A549 treated with Mapracorat at 1 μM for 4 hours (cell line): ENCODE measurements around the gene CNTD1. TPM values are rescaled to one million over a fixed set of nuclear protein-coding genes. Genes with fewer than 3 reads are reported as not detected.

Experiments
- total RNA-seq: library from RNA; stranded (reverse); fragments of 200-300 nt; extraction: Qiagen RNA extraction; gene quantifications from 5 replicates; pipeline ENCODE4 v1.2.3, GENCODE V29; 2022

The CNTD1 gene, protein sequence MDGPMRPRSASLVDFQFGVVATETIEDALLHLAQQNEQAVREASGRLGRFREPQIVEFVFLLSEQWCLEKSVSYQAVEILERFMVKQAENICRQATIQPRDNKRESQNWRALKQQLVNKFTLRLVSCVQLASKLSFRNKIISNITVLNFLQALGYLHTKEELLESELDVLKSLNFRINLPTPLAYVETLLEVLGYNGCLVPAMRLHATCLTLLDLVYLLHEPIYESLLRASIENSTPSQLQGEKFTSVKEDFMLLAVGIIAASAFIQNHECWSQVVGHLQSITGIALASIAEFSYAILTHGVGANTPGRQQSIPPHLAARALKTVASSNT
- 0.10 TPM in 1 of 5 replicates, not detected in the others for total RNA-seq

DNA sequence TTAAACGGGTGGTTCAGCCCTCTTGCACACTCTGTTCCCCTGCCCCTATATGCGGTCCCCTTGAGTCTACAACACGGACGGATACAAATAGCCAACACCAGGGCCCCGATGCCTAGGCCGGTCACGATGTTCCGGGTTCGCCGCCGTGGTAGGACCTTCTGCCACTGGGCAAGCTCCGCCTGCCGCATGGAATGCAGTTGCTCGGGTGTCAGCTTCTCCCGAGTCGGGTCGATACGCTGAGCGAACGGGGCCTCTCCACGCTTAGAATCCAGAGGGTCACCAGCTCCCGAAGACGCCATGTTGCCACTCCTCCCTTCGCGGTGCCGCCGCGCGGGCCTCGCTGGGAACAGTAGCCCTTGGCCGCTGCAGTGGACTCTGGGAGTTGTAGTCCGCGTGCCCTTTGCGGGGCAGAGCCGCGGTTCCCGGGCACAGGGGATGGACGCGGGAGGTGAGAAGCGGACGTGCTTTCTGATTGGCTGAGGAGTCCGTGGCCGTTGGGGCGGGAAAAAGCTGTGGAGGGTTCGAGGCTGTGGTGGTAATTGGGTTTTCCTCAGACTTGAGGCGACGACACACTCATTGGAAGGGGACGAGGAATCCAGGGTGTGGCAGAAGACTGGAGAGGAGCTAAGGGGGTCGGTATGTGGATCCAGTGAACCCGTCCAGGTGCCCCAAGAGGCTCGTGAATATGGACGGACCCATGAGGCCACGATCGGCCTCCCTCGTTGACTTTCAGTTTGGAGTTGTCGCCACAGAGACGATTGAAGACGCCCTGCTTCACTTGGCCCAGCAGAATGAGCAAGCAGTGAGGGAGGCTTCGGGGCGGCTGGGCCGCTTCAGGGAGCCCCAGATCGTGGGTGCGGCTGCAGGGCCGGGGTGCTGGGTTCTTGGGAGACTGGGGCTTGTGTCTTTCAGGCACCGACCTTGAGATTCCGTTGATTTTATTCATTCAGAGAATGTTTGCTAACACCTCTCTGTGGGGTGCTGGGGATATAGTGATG, at the start of gene CNTD1, which contains the start of gene COA3:
Gene CNTD1, plus strand, starts transcription at position 479 of the 998 bp plus-strand sequence. Its CDS starts 207 bp downstream, at position 686.
Gene COA3, minus strand, starts transcription at position 322 of the 998 bp plus-strand sequence. Its CDS starts 23 bp downstream, at position 299.

DNA sequence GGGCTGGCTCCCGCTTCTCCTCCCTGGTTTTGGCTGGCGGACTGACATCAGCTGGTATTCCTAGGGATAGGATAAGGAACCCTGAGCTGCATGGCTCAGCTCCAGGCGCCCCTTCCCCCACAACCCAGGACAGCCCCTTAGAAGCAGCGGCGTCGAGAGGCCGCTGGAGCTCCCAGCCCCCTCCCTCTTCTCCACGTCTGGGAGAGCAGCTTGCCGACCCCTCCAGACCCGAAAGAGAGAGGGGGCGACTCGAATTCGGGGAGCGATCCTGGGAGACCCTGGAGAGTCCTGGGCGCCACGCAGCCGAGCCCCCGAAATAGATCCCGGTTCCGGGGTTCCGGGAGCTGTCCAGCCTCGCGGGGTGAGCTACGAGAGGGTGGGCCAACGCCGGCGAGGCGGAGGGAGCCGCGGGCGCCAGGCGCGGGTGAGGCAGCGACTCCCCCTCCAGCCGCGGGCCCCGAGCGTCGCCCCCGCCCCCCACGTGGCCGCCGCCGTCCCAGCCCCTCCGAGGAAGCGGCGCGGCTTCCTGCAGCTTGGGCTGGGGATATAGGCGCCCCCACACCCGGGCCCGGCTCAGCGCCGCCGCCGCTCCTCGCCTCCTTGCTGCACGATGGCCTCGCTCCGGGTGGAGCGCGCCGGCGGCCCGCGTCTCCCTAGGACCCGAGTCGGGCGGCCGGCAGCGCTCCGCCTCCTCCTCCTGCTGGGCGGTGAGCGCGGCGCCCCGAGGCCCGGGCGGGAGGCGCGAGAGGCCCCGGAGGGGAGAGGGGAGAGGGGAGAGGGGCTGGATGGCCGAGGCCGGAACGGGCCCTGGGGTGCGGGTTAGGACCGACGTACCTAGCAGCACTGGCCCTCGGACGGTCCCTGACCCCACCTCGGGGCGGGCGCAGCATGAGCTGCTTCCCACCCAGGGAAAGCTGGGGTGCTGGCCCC, 37.7 kb upstream of the CNTD1 start, which contains the start of gene RAMP2:
Gene RAMP2, plus strand, starts transcription at position 576 of the 930 bp plus-strand sequence. Its CDS starts 35 bp downstream, at position 611.

DNA sequence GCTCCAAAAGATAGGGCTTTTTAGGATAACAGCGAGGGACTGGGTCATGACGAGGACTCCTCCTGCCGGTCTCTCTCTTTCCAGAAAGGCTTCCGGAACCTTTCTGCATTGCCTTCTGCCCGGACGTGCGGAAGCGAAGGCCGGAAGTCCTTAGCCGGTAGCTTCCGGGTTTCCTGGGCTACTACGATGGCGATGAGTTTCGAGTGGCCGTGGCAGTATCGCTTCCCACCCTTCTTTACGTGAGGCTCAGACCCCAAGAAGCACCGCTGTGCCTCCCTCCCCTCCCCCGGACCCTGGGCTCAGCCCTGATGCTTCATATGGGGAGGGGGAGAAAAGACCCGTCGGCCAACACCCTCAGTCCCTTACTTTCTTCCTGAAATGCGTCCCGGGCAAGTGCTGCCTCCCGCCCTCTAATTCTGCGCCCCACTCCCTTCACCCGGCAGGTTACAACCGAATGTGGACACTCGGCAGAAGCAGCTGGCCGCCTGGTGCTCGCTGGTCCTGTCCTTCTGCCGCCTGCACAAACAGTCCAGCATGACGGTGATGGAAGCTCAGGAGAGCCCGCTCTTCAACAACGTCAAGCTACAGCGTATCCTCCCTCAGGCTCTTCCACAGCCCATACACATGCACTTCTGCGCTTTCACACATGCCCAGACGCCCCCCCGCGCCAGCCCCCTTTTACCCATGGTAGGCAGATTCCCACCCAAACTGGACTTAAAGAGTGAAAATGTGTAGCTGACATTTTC, 25.2 kb upstream of the CNTD1 start, which contains the start of gene VPS25:
Gene VPS25, plus strand, starts transcription at position 160 of the 746 bp plus-strand sequence. Its CDS starts 27 bp downstream, at position 187.

DNA sequence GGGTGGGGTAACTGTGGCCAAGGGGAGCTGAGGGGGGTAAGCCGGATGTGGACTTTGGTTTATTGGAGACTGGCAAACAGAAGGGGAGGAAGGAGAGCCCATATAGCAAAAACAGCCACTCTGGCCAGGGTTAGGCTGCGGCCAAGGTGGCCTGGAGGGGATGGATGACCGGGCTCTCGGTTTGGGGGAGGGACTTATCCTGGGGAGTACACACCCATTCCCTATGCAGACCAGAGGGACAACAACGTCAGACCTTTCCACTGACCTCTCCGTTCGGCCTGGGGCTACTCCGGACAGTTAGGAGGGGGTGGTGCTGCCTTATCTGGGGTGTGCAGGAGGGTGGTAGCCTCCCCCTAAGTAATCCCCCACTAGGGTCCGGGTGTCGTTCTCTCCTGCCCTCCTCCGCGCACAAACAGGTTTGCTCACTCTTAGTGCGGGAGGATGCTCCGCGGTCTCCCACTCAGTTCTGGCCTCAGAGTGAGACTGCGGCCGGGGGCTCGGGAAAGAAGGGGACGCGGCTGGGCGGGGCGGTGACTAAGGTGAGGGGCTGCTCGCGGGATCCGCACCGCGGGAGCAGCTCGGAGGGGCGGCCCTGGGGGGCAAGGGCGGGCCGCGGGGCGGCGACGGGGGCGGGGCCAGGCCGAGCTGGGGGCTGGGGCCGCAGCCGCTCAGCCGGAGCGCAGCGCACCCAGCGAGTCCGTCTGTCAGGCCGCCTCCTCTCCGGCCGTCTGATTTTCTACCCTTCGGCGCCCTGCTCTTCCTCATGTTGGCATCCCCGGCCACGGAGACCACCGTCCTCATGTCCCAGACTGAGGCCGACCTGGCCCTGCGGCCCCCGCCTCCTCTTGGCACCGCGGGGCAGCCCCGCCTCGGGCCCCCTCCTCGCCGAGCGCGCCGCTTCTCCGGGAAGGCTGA, 18.5 kb upstream of the CNTD1 start, which contains the start of gene WNK4:
Gene WNK4, plus strand, starts transcription at position 675 of the 915 bp plus-strand sequence. Its CDS starts 89 bp downstream, at position 764.

DNA sequence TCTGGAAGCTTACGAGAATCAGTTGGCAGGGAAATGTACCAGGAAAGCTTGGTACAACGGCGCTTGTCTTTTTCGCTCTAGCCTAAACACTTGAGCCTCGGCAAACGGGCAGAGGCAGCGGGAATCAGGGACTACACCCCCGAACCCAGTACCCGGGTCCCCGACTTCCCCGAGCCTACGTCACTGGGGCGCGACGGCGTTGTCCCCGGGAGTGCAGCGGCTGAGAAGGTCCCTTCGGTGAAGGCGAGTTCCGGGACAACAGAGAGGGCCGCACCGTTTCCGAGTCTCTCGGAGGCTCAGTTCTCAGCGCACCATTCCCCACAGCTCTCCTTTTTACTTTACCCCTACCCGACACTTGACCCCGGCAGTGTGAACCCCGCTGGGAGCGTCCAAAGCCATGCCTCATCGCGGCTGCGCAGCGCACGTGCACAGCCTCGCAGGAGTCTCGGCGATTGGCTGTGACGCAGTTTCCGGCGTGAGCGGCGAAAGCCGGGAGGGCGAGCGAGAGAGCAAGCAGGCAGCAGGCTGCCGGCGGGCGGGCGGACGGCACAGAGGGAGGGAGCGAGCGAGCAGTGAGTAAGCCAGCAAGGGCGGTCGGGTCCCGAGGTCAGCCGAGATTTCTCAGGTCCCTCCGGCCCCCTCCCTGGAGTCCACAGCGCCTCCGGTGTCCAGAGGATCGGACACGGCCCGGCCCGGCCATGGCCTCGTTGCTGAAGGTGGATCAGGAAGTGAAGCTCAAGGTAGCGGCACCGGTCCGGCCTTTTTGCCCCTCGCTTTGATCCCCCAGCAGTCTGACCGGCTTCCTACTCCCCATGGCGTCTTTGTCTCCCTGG, 34.5 kb downstream of the CNTD1 start, which contains the start of gene PSME3:
Gene PSME3, plus strand, starts transcription at position 464 of the 833 bp plus-strand sequence. Its CDS starts 235 bp downstream, at position 699.

DNA sequence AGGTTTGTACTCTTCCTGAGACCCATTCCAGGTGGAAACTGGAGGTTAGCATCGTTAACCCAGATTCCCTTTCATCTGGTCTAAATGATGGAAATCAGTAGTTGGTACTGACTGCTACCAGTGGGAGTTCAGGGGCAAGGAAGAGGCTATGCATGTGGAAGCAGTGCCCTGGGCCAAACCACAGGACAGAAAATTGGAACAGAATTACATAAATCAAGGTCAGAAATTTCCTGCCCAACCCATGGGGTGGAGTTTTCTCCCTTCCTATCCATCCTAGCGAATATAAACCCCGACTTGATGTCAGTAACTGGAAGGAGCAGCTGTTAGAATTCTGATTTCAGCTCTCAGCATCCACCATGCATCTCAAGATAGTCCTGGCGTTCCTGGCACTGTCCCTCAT, 45.6 kb downstream of the CNTD1 start, which contains the start of gene AOC2:
Gene AOC2, plus strand, starts transcription at position 310 of the 400 bp plus-strand sequence. Its CDS starts 47 bp downstream, at position 357.

DNA sequence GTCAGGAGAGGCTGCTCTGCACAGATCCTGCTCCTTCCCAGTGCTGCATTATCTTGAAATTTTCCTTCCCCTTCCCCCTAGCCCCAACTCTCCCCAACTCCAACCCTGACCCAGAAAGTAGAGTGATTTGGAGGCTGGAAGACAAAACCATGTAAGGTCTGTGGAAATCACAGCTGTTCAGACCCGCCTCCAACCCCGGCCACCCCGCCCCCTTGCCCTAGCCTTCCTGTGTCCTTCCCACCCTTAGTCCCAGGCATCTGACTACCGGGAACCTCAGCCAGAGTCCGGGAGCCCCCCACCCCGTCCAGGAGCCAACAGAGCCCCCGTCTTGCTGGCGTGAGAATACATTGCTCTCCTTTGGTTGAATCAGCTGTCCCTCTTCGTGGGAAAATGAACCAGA, 52.3 kb downstream of the CNTD1 start, which contains the start of gene AOC3:
Gene AOC3, plus strand, starts transcription at position 246 of the 400 bp plus-strand sequence. Its CDS starts 145 bp downstream, at position 391.

Other genes starting within 250 kb of the CNTD1 start
- gene HSD17B1, start 245.9 kb upstream of the CNTD1 start, total RNA-seq: 0.89 to 1.8 TPM (median 1.5 TPM) in 5 replicates
- gene COASY, start 236.7 kb upstream of the CNTD1 start, total RNA-seq: 103 to 126 TPM (median 119 TPM) in 5 replicates
- gene MLX, start 231.8 kb upstream of the CNTD1 start, total RNA-seq: 56.9 to 68.0 TPM (median 64.9 TPM) in 5 replicates
- 35.1 to 37.6 TPM (median 36.0 TPM) in 5 replicates for gene PSMC3IP, start 221.1 kb upstream of the CNTD1 start, total RNA-seq
- 25.8 to 27.9 TPM (median 26.7 TPM) in 5 replicates for gene RETREG3, start 189.5 kb upstream of the CNTD1 start, total RNA-seq
- gene TUBG1, start 189.2 kb upstream of the CNTD1 start, total RNA-seq: 132 to 150 TPM (median 141 TPM) in 5 replicates
- 19.0 to 28.2 TPM (median 23.2 TPM) in 5 replicates for gene TUBG2, start 139.6 kb upstream of the CNTD1 start, total RNA-seq
- 14.3 to 19.9 TPM (median 17.6 TPM) in 5 replicates for gene PLEKHH3, start 121.9 kb upstream of the CNTD1 start, total RNA-seq
- 0.29 to 0.53 TPM (median 0.33 TPM) in 5 replicates for gene CCR10, start 117.0 kb upstream of the CNTD1 start, total RNA-seq
- gene CNTNAP1, start 116.3 kb upstream of the CNTD1 start, total RNA-seq: 3.8 to 6.4 TPM (median 5.9 TPM) in 5 replicates
- gene EZH1, start 53.8 kb upstream of the CNTD1 start, total RNA-seq: 9.6 to 11.7 TPM (median 10.4 TPM) in 5 replicates
- 0.63 to 1.7 TPM (median 0.90 TPM) in 5 replicates for gene RAMP2, start 37.6 kb upstream of the CNTD1 start, total RNA-seq
- 119 to 142 TPM (median 124 TPM) in 5 replicates for gene VPS25, start 25.4 kb upstream of the CNTD1 start, total RNA-seq
- 1.1 to 1.8 TPM (median 1.3 TPM) in 5 replicates for gene WNK4, start 18.3 kb upstream of the CNTD1 start, total RNA-seq
- 120 to 140 TPM (median 127 TPM) in 5 replicates for gene COA3, start 157 bp upstream of the CNTD1 start, total RNA-seq
- gene BECN1, start 25.4 kb downstream of the CNTD1 start, total RNA-seq: 76.5 to 95.0 TPM (median 81.2 TPM) in 5 replicates
- 226 to 265 TPM (median 232 TPM) in 5 replicates for gene PSME3, start 34.5 kb downstream of the CNTD1 start, total RNA-seq
- gene AOC2, start 45.7 kb downstream of the CNTD1 start, total RNA-seq: 1.7 to 2.7 TPM (median 1.8 TPM) in 5 replicates
- gene AOC3, start 52.3 kb downstream of the CNTD1 start, total RNA-seq: 1.1 to 2.0 TPM (median 1.4 TPM) in 5 replicates
- gene G6PC1, start 101.9 kb downstream of the CNTD1 start, total RNA-seq: not detected in 5 replicates
- 54.2 to 63.4 TPM (median 55.0 TPM) in 5 replicates for gene AARSD1, start 165.6 kb downstream of the CNTD1 start, total RNA-seq
- gene PTGES3L, start 181.2 kb downstream of the CNTD1 start, total RNA-seq: 0.45 to 1.3 TPM (median 1.1 TPM) in 5 replicates
- gene RUNDC1, start 181.7 kb downstream of the CNTD1 start, total RNA-seq: 18.3 to 23.4 TPM (median 21.1 TPM) in 5 replicates
- 2,842 to 4,004 TPM (median 3,048 TPM) in 5 replicates for gene RPL27, start 199.6 kb downstream of the CNTD1 start, total RNA-seq
- gene IFI35, start 207.9 kb downstream of the CNTD1 start, total RNA-seq: 18.7 to 21.2 TPM (median 18.8 TPM) in 5 replicates
- gene VAT1, start 223.5 kb downstream of the CNTD1 start, total RNA-seq: 205 to 250 TPM (median 230 TPM) in 5 replicates
- gene RND2, start 226.4 kb downstream of the CNTD1 start, total RNA-seq: 0.11 to 0.19 TPM (median 0.16 TPM) in 5 replicates